B cell (primary cell): Measurements from ENCODE around the gene SYNE1. TPM values are rescaled to one million over a fixed set of nuclear protein-coding genes. Genes with fewer than 3 reads are reported as not detected.
"Not testable (repeated sequence)": the region's sequence is repeated elsewhere in the genome, so short reads cannot be mapped to it uniquely, and the experiment has no call there.

ENCODE experiments used
- ATAC-seq: fragments of 200-7000 bp; cut with Tn5 transposase; one replicate; pipeline ENCODE4 v1.10.0; 2021; ENCODE audit warnings: low read depth, mild to moderate bottlenecking, moderate number of reproducible peaks, moderate library complexity
- CTCF ChIA-PET: fragments of 350-600 bp; sonication (Branson Sonifier 250); formaldehyde crosslinking; loops from one replicate; lab custom pipeline; 2021; ENCODE audit warnings: antibody characterized with exemption, inconsistent platforms; lab: Charles Lee
- POLR2A ChIA-PET: fragments of 350-600 bp; sonication (Branson Sonifier 250); formaldehyde crosslinking; loops from one replicate; lab custom pipeline; 2021; ENCODE audit warnings: antibody characterized with exemption; lab: Charles Lee
- DNase-seq: peaks from one replicate; pipeline ENCODE4 v3.0.0; 2013
- H2AFZ ChIP-seq: 2 replicates; pipeline ENCODE4 v1.6.1; 2012; ENCODE audit warnings: mild to moderate bottlenecking, low read depth, low read length; ENCODE audit not compliant: insufficient read depth, poor library complexity, severe bottlenecking
- H3K27ac ChIP-seq, 2 donors: 1 replicate in 1 of 2; 2 replicates in 1 of 2; pipeline ENCODE4 v1.5.1; 2012 to 2013; ENCODE audit warnings: low read length in 2 of 2, mild to moderate bottlenecking in 2 of 2, moderate library complexity in 1 of 2
- H3K27me3 ChIP-seq, 4 experiments: fragments of 200-600 bp in 1 of 4; sonication (generic) in 1 of 4; replicated peaks in 1 of 4; 1 replicate in 2 of 4; 2 replicates in 2 of 4; pipeline versions ENCODE4 v1.6.1 to v1.7.0; 2013 to 2016; ENCODE audit warnings: low read length in 3 of 4, mild to moderate bottlenecking in 2 of 4, mixed read lengths in 1 of 4, moderate library complexity in 1 of 4; ENCODE audit not compliant: insufficient read depth in 4 of 4, control insufficient read depth in 3 of 4; ENCODE audit errors: control extremely low read depth in 1 of 4
- H3K36me3 ChIP-seq, 2 experiments: replicated peaks in 1 of 2; 1 replicate in 1 of 2; 2 replicates in 1 of 2; pipeline versions ENCODE4 v1.6.1 to v1.7.1; 2013; ENCODE audit warnings: low read length in 1 of 2; ENCODE audit not compliant: insufficient read depth in 2 of 2, control insufficient read depth in 1 of 2; ENCODE audit errors: control extremely low read depth in 1 of 2, extremely low read depth in 1 of 2
- H3K4me1 ChIP-seq, 2 donors: fragments of 200-600 bp in 1 of 2; sonication (generic) in 1 of 2; 1 replicate in 1 of 2; 2 replicates in 1 of 2; pipeline versions ENCODE4 v1.5.1 to v1.6.1; 2013 to 2017; ENCODE audit warnings: low read length in 2 of 2; ENCODE audit not compliant: control insufficient read depth in 2 of 2, insufficient read depth in 2 of 2
- H3K4me2 ChIP-seq: replicated peaks from 2 replicates; pipeline ENCODE3; 2012; ENCODE audit warnings: mild to moderate bottlenecking, low read depth, low read length; ENCODE audit not compliant: poor library complexity, severe bottlenecking
- H3K4me3 ChIP-seq, 5 experiments: fragments of 200-600 bp in 1 of 5; sonication (generic) in 1 of 5; 1 replicate in 3 of 5; 2 replicates in 2 of 5; pipeline versions ENCODE4 v1.5.1 to v1.7.0; 2011 to 2016; ENCODE audit warnings: low read length in 4 of 5, mild to moderate bottlenecking in 4 of 5, low read depth in 2 of 5, control low read depth in 1 of 5, moderate library complexity in 1 of 5; ENCODE audit not compliant: insufficient read depth in 1 of 5; ENCODE audit errors: control extremely low read depth in 1 of 5, extremely low read depth in 1 of 5
- H3K79me2 ChIP-seq: fragments of 200-600 bp; sonication (generic); one replicate; pipeline ENCODE4 v1.6.0; 2016; ENCODE audit warnings: low read length; ENCODE audit not compliant: control insufficient read depth, insufficient read depth
- H3K9ac ChIP-seq: fragments of 200-600 bp; sonication (generic); 2 replicates; pipeline ENCODE4 v1.6.1; 2017; ENCODE audit warnings: mild to moderate bottlenecking, low read length, moderate library complexity
- H3K9me3 ChIP-seq, 3 donors: one replicate each; pipeline versions ENCODE4 v1.6.1 to v1.7.1; 2013; ENCODE audit warnings: low read length in 2 of 3; ENCODE audit not compliant: control insufficient read depth in 2 of 3, insufficient read depth in 1 of 3; ENCODE audit errors: control extremely low read depth in 1 of 3
- H4K20me1 ChIP-seq: 2 replicates; pipeline ENCODE4 v1.6.0; 2012; ENCODE audit warnings: mild to moderate bottlenecking, low read length; ENCODE audit not compliant: insufficient read depth, control insufficient read depth, poor library complexity, severe bottlenecking
- H3K27ac Mint-ChIP-seq: one replicate; pipeline ENCODE4 v1.8.0; 2021; ENCODE audit warnings: mixed read lengths
- H3K27me3 Mint-ChIP-seq: one replicate; pipeline ENCODE4 v1.8.0; 2021; ENCODE audit warnings: mixed read lengths
- H3K4me1 Mint-ChIP-seq: one replicate; pipeline ENCODE4 v1.8.0; 2021; ENCODE audit warnings: mixed read lengths
- H3K4me3 Mint-ChIP-seq: one replicate; pipeline ENCODE4 v1.8.0; 2021; ENCODE audit warnings: mixed read lengths
- H3K9me3 Mint-ChIP-seq: one replicate; pipeline ENCODE4 v1.8.0; 2022; ENCODE audit warnings: mixed read lengths; ENCODE audit not compliant: insufficient read depth
- EZH2 ChIP-seq: IDR thresholded peaks from 2 replicates; pipeline ENCODE4 v1.6.1; 2012; ENCODE audit warnings: borderline replicate concordance, low read depth, mild to moderate bottlenecking, moderate library complexity, low read length; ENCODE audit not compliant: insufficient read depth, poor library complexity, severe bottlenecking
- WGBS: methylation state at CpG from one replicate; pipeline ENCODE4 v1.1.5; 2013; ENCODE audit warnings: missing lambda C conversion rate; ENCODE audit not compliant: insufficient coverage; 5-methylcytosine and 5-hydroxymethylcytosine counted together
- intact Hi-C: fragments of 100-400 bp; cut with micrococcal nuclease; formaldehyde crosslinking; loops from one replicate; pipeline ENCODE4 v1.10.0; 2022
- polyA plus RNA-seq: library from polyadenylated mRNA; depleted of rRNA; stranded (reverse); fragments of >200 nt; gene quantifications from 2 replicates; pipeline ENCODE4 v1.2.3, GENCODE V29; 2012
- total RNA-seq, 2 donors: library from RNA; stranded (reverse); fragments of 120-200 nt in 1 of 2; gene quantifications; 1 replicate in 1 of 2; 2 replicates in 1 of 2; pipeline versions ENCODE4 v1.2.3 to v1.2.4, GENCODE V29; 2013 to 2022
- TF ChIP-seq, protein P1 (sequence below): fragments of 200-600 bp; IDR thresholded peaks from one replicate; pipeline ENCODE4 v1.8.0; 2022; ENCODE audit warnings: antibody characterized with exemption, mild to moderate bottlenecking

The SYNE1 gene
- total and polyA plus RNA-seq, 2 donors (not counting 1 experiment from before 2014, with no cell fraction given), result 49.2 to 108 TPM

DNA sequence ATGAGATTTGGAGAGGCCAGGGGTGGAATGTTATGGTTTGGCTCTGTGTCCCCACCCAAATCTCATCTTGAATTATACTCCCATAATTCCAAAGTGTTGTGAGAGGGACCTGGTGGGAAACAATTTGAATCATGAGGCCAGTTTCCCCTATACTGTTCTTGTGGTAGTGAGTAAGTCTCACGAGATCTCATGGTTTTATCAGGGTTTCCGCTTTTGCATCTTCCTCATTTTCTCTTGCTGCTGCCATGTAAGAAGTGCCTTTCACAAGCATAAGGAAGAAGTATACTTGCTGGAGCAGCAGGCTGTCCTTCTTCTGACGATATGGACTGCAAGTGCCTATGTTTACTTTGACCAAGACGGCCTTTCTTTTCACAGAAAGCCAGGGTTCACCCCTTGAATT is 559.2 kb downstream of the SYNE1 start:
- DNase-seq (no peak), ATAC-seq (no peak)
- H3K9me3 Mint-ChIP-seq, result peaks cover 10% of the 10 kb centered on the region
- Histone ChIP-seq H3K79me2 (no peaks in the 10 kb centered on the region), H3K36me3 (no peaks in the 10 kb centered on the region), H3K27me3 (no peaks in the 10 kb centered on the region), H3K4me3 (no peak overlapping the region), H3K9me3 (peaks cover 0 to 12% (median 0%) of the 10 kb centered on the region in 3 donors), H3K4me2 (no peak overlapping the region), H3K4me1 (no peaks in the 10 kb centered on the region), H3K9ac (no peak overlapping the region), H3K27ac (no peak overlapping the region), H2AFZ (no peak overlapping the region), H4K20me1 (no peaks in the 10 kb centered on the region)
- TF ChIP-seq, protein P1, sequence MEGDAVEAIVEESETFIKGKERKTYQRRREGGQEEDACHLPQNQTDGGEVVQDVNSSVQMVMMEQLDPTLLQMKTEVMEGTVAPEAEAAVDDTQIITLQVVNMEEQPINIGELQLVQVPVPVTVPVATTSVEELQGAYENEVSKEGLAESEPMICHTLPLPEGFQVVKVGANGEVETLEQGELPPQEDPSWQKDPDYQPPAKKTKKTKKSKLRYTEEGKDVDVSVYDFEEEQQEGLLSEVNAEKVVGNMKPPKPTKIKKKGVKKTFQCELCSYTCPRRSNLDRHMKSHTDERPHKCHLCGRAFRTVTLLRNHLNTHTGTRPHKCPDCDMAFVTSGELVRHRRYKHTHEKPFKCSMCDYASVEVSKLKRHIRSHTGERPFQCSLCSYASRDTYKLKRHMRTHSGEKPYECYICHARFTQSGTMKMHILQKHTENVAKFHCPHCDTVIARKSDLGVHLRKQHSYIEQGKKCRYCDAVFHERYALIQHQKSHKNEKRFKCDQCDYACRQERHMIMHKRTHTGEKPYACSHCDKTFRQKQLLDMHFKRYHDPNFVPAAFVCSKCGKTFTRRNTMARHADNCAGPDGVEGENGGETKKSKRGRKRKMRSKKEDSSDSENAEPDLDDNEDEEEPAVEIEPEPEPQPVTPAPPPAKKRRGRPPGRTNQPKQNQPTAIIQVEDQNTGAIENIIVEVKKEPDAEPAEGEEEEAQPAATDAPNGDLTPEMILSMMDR, result no peak
- TF ChIP-seq EZH2, result no peak
- ChIA-PET POLR2A (no interaction called here), CTCF (no interaction called here)
- no peak overlapping the region for H3K4me3 Mint-ChIP-seq
- intact Hi-C loops, result no loop called here
- H3K4me1 Mint-ChIP-seq, result no peaks in the 10 kb centered on the region
- no CpG with 5 or more reads among the region's 4 CpGs for WGBS
- no peaks in the 10 kb centered on the region for H3K27me3 Mint-ChIP-seq
- H3K27ac Mint-ChIP-seq, result no peak overlapping the region

DNA sequence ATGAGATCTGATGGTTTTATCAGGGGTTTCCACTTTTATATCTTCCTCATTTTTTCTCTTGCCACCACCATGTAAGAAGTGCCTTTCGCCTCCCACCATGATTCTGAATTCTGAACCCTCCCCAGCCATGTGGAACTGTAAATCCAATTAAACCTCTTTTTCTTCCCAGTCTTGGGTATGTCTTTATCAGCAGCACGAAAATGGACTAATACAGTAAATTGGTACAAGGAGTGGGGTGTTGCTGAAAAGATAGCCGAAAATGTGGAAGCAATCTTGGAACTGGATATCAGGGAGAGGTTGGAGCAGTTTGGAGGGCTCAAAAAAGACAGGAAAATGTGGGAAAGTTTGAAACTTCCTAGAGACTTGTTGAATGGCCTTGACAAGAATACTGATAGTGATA is 560.9 kb downstream of the SYNE1 start:
- H3K27ac ChIP-seq, H3K27me3 Mint-ChIP-seq, H4K20me1 ChIP-seq, H3K4me1 Mint-ChIP-seq, H3K4me3 ChIP-seq, POLR2A ChIA-PET, H3K27ac Mint-ChIP-seq, H3K79me2 ChIP-seq, H3K36me3 ChIP-seq, H3K4me3 Mint-ChIP-seq, H2AFZ ChIP-seq, CTCF ChIA-PET, DNase-seq, intact Hi-C loops, H3K4me1 ChIP-seq, ATAC-seq, H3K4me2 ChIP-seq, H3K9ac ChIP-seq, H3K27me3 ChIP-seq: not testable (repeated sequence)
- peaks cover 10% of the 10 kb centered on the region for H3K9me3 Mint-ChIP-seq
- H3K9me3 ChIP-seq, result peaks cover 0 to 12% (median 0%) of the 10 kb centered on the region in 3 donors
- 91% methylated on average over 2 of the region's 3 CpGs for WGBS
